Body of pancreas (tissue), 4 donors: ENCODE results near the gene TTC36. TPM values are rescaled to one million over a fixed set of nuclear protein-coding genes. Genes with fewer than 3 reads are reported as not detected.
A peak's percentile ranks its signal among the peaks of the same experiment; 100 is the strongest.
"Not testable (repeated sequence)": the region's sequence is repeated elsewhere in the genome, so short reads cannot be mapped to it uniquely, and the experiment has no call there.

Experiments used
- ATAC-seq: fragments of 150-250 bp; one replicate; pipeline ENCODE4 v1.9.1; 2016
- DNase-seq, 4 donors: peaks; one replicate each; pipeline ENCODE4 v3.0.0-alpha.2; 2019
- H3K27ac ChIP-seq, 4 donors: fragments of 200-600 bp; sonication (generic); 1 replicate in 3 of 4; 2 replicates in 1 of 4; pipeline versions ENCODE4 v1.5.1 to v1.6.1; 2016 to 2019; ENCODE audit warnings: mild to moderate bottlenecking in 1 of 4, mixed read lengths in 1 of 4, moderate library complexity in 1 of 4
- H3K27me3 ChIP-seq, 2 donors: fragments of 200-600 bp; sonication (generic); one replicate each; pipeline ENCODE4 v1.6.0; 2016; ENCODE audit warnings: mild to moderate bottlenecking in 1 of 2
- H3K36me3 ChIP-seq, 2 donors: fragments of 200-600 bp; sonication (generic); replicated peaks in 1 of 2; 2 replicates each; pipeline ENCODE4 v1.5.1; 2016; ENCODE audit warnings: low read depth in 2 of 2; ENCODE audit not compliant: insufficient read depth in 1 of 2
- H3K4me1 ChIP-seq: fragments of 200-600 bp; sonication (generic); one replicate; pipeline ENCODE4 v1.6.0; 2016
- H3K4me3 ChIP-seq, 2 donors: fragments of 200-600 bp; sonication (generic); 1 replicate in 1 of 2; 2 replicates in 1 of 2; pipeline ENCODE4 v1.5.1; 2016 to 2019
- H3K9me3 ChIP-seq, 3 donors: fragments of 200-600 bp; sonication (generic); 1 replicate in 2 of 3; 2 replicates in 1 of 3; pipeline ENCODE4 v1.5.1; 2016
- POLR2A ChIP-seq, 3 donors: fragments of 450-650 bp; IDR thresholded peaks; one replicate each; pipeline ENCODE4 v1.6.1; 2016; ENCODE audit warnings: antibody characterized with exemption in 3 of 3, mild to moderate bottlenecking in 2 of 3
- WGBS, 2 donors: methylation state at CpG; one replicate each; pipeline ENCODE4 v1.1.5; 2017; 5-methylcytosine and 5-hydroxymethylcytosine counted together
- intact Hi-C: fragments of 100-400 bp; cut with DNase I; formaldehyde crosslinking; loops from one replicate; pipeline ENCODE4 v1.15.1; 2023
- total RNA-seq, 2 donors: library from RNA; depleted of rRNA; stranded (reverse); fragments of >200 nt; gene quantifications; one replicate each; pipeline ENCODE4 v1.1.0, GENCODE V29; 2016
- TF ChIP-seq, protein P1 (sequence below), 7 experiments: fragments of 450-650 bp in 4 of 7; fragments of 200-600 bp in 3 of 7; sonication (generic) in 3 of 7; IDR thresholded peaks; one replicate each; pipeline ENCODE4 v1.5.1; 2016 to 2019; ENCODE audit warnings: antibody characterized with exemption in 7 of 7

Gene TTC36
- not detected for total RNA-seq

GRCh38 chr11:118527109-118527508, at the start of gene TTC36:
Gene TTC36 (plus strand): TSS chr11:118527474. CDS start chr11:118527495, 21 bp downstream.
- H3K27ac ChIP-seq, result no peak within 1 kb of the TSS

DNA sequence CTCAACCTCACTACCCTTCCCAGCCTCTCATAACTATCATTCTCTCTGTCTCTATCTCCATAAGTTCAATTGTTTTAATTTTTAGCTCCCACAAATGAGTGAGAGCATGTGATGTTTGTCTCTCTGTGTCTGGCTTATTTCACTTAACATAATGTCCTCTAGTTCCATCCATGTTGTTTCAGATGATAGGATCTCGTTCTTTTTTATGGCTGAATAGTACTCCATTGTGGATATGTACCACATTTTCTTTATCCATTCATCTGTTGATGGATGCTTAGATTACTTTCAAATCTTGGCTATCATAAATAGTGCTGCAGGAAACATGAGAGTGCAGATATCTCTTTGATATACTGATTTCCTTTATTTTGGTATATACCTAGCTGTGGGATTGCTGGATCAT, 46.0 kb upstream of the TTC36 start:
- H3K36me3 ChIP-seq, result peaks cover 6 to 49% of the 10 kb centered on the region in 2 donors
- WGBS, 2 donors, result 100% methylated on average over 1 of the region's 1 CpG
- H3K27me3 ChIP-seq, H3K4me3 ChIP-seq, H3K4me1 ChIP-seq, H3K9me3 ChIP-seq, intact Hi-C loops, ATAC-seq, H3K27ac ChIP-seq, DNase-seq: not testable (repeated sequence)

More at GRCh38 chr11:118527109-118527508, at the start of gene TTC36:
- no peaks in the 10 kb centered on the region for H3K9me3 ChIP-seq
- no peak within 1 kb of the TSS for H3K4me3 ChIP-seq
- intact Hi-C loops, result no loop called here
- H3K36me3 ChIP-seq, result peaks cover 0 to 4% of the 10 kb centered on the region in 2 donors
- DNase-seq, result no peak
- no peaks in the 10 kb centered on the region for H3K27me3 ChIP-seq
- ATAC-seq, result no peak
- peaks cover 33% of the 10 kb centered on the region for H3K4me1 ChIP-seq
- TF ChIP-seq POLR2A (IDR thresholded peaks at IDR 0.05), result no peak
- TF ChIP-seq, protein P1, sequence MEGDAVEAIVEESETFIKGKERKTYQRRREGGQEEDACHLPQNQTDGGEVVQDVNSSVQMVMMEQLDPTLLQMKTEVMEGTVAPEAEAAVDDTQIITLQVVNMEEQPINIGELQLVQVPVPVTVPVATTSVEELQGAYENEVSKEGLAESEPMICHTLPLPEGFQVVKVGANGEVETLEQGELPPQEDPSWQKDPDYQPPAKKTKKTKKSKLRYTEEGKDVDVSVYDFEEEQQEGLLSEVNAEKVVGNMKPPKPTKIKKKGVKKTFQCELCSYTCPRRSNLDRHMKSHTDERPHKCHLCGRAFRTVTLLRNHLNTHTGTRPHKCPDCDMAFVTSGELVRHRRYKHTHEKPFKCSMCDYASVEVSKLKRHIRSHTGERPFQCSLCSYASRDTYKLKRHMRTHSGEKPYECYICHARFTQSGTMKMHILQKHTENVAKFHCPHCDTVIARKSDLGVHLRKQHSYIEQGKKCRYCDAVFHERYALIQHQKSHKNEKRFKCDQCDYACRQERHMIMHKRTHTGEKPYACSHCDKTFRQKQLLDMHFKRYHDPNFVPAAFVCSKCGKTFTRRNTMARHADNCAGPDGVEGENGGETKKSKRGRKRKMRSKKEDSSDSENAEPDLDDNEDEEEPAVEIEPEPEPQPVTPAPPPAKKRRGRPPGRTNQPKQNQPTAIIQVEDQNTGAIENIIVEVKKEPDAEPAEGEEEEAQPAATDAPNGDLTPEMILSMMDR (IDR thresholded peaks at IDR 0.05), result no peak
- whole genome bisulfite sequencing, 2 donors, result 47 to 53% methylated on average over 3 of the region's 3 CpGs

GRCh38 chr11:118484405-118484804, 42.9 kb upstream of the TTC36 start:
- H3K9me3 ChIP-seq, result no peaks in the 10 kb centered on the region
- ATAC-seq (no peak), DNase-seq (no peak)
- 90 to 99% methylated on average over 3 of the region's 3 CpGs for WGBS, 2 donors
- H3K4me3 ChIP-seq, result no peak overlapping the region
- intact Hi-C loops, result no loop called here
- TF ChIP-seq, protein P1 (IDR thresholded peaks at IDR 0.05), result no peak
- TF ChIP-seq POLR2A (IDR thresholded peaks at IDR 0.05), result no peak
- H3K27me3 ChIP-seq, result no peaks in the 10 kb centered on the region
- no peak overlapping the region for H3K27ac ChIP-seq
- H3K36me3 ChIP-seq, result peaks cover 4 to 41% of the 10 kb centered on the region in 2 donors
- no peaks in the 10 kb centered on the region for H3K4me1 ChIP-seq

DNA sequence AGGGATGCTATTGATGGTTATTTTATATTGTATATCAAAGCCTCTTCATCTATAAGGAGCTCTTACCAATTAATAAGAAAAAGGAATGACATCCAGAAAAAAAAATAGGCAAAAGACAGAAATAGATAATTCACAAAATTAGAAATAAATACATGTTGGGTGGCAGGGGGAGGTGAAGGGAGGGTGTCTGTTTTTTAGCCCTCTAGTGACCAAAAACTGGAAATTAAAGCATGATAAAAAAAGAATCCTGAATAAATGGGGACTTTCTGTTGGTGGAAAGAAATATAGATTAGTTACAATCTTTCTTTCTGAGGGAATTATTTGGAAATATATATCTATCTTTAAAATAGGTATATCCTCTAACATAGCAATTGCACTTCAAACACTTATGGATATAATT, 42.0 kb upstream of the TTC36 start:
- Histone ChIP-seq H3K4me1 (no peaks in the 10 kb centered on the region), H3K36me3 (peaks cover 12 to 49% of the 10 kb centered on the region in 2 donors), H3K27ac (no peak overlapping the region), H3K27me3 (no peaks in the 10 kb centered on the region), H3K9me3 (no peaks in the 10 kb centered on the region), H3K4me3 (no peak overlapping the region)
- no peak for ATAC-seq
- TF ChIP-seq, protein P1 (IDR thresholded peaks at IDR 0.05), result no peak
- no peak for TF ChIP-seq POLR2A (IDR thresholded peaks at IDR 0.05)
- no peak for DNase-seq
- intact Hi-C loops, result no loop called here

DNA sequence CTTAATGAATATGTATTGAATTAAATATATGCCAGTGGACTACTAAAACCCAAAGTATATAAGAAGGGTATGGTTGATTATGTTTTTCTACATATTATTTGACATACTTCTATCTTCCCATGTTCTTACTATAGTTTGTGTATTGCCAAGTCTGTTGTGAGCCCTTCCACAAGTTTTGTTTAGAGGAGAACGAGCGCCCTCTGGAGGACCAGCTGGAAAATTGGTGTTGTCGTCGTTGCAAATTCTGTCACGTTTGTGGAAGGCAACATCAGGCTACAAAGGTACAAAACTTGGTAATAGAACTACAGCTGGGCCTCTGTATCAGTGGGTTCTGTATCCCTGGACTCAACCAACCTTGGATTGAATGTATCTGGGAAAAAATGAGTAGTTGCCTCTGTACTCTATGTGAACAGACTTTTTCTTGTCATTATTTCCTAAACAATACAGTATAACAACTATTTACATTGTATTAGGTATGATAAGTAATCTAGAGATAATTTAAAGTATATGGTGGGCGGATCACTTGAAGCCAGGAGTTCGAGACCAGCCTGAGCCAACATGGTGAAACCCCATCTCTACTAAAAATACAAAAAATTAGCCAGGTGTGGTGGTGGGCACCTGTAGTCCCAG, 38.7 kb upstream of the TTC36 start:
- no peaks in the 10 kb centered on the region for H3K9me3 ChIP-seq
- TF ChIP-seq, protein P1 (IDR thresholded peaks at IDR 0.05), result peak; percentile 39 to 78 (median 74)
- no peak for TF ChIP-seq POLR2A (IDR thresholded peaks at IDR 0.05)
- ATAC-seq, result peak; percentile 77
- intact Hi-C loops, result no loop called here
- 24 to 25% methylated on average over 7 of the region's 7 CpGs for WGBS, 2 donors
- no peak overlapping the region for H3K27ac ChIP-seq
- no peaks in the 10 kb centered on the region for H3K27me3 ChIP-seq
- H3K4me1 ChIP-seq, result no peaks in the 10 kb centered on the region
- H3K4me3 ChIP-seq, result no peak overlapping the region
- peaks cover 17 to 50% of the 10 kb centered on the region in 2 donors for H3K36me3 ChIP-seq
- peak; percentile 57 to 66 (median 63) for DNase-seq
